Measurements from ENCODE around the gene GLMN.

Gene GLMN

DNA sequence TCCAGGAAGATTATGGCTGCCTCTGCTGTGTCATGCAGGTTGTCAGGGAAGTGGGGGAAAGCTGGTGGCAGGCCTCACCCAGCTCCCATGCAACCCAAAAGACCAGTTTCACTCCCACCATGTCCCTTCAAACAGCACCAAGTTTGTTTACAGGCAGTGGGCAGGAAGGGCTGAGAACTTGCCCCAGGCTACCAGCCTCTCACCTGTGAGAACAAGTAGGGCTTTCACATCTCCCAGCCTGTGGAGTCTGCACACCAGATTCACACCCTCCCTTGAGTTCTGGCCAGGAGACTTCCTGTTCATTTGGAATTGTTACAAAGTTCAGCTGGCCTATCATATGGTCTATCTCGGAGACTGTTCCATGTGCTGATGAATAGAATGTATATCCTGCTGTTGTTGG, 27.9 kb upstream of the GLMN start:
- Histone ChIP-seq H3K4me1 (no peaks in the 10 kb centered on the region), H3K9ac (no peak overlapping the region), H3K27me3 (no peaks in the 10 kb centered on the region), H3K9me3 (peaks cover 36% of the 10 kb centered on the region), H3K4me3 (no peak overlapping the region), H4K20me1 (no peaks in the 10 kb centered on the region), H3K27ac (no peak overlapping the region), H3K4me2 (no peak overlapping the region), H3K36me3 (peaks cover 74% of the 10 kb centered on the region)
- no peak for TF ChIP-seq Cebpa-rat (IDR thresholded peaks at IDR 0.05)

GRCh38 chr1:92324784-92325183, 26.0 kb upstream of the GLMN start:
- no peaks in the 10 kb centered on the region for H4K20me1 ChIP-seq
- H3K4me3 ChIP-seq, result no peak overlapping the region
- TF ChIP-seq Cebpa-rat (IDR thresholded peaks at IDR 0.05), result no peak
- no peak overlapping the region for H3K4me2 ChIP-seq
- no peak overlapping the region for H3K9ac ChIP-seq
- no peaks in the 10 kb centered on the region for H3K4me1 ChIP-seq
- peaks cover 75% of the 10 kb centered on the region for H3K36me3 ChIP-seq
- no peak overlapping the region for H3K27ac ChIP-seq
- H3K9me3 ChIP-seq, result peaks cover 36% of the 10 kb centered on the region
- H3K27me3 ChIP-seq, result no peaks in the 10 kb centered on the region

- no peak for TF ChIP-seq Cebpa-rat (IDR thresholded peaks at IDR 0.05)
- H3K36me3 ChIP-seq, result peaks cover 75% of the 10 kb centered on the region
- H3K4me1 ChIP-seq, result no peaks in the 10 kb centered on the region
- no peaks in the 10 kb centered on the region for H4K20me1 ChIP-seq
- peaks cover 28% of the 10 kb centered on the region for H3K9me3 ChIP-seq
- H3K27me3 ChIP-seq, result no peaks in the 10 kb centered on the region
- H3K9ac ChIP-seq, result no peak overlapping the region
- no peak overlapping the region for H3K27ac ChIP-seq
- H3K4me2 ChIP-seq, result no peak overlapping the region
- H3K4me3 ChIP-seq, result no peak overlapping the region
Measured at GRCh38 chr1:92323473-92324453, 25.0 kb upstream of the GLMN start.

DNA sequence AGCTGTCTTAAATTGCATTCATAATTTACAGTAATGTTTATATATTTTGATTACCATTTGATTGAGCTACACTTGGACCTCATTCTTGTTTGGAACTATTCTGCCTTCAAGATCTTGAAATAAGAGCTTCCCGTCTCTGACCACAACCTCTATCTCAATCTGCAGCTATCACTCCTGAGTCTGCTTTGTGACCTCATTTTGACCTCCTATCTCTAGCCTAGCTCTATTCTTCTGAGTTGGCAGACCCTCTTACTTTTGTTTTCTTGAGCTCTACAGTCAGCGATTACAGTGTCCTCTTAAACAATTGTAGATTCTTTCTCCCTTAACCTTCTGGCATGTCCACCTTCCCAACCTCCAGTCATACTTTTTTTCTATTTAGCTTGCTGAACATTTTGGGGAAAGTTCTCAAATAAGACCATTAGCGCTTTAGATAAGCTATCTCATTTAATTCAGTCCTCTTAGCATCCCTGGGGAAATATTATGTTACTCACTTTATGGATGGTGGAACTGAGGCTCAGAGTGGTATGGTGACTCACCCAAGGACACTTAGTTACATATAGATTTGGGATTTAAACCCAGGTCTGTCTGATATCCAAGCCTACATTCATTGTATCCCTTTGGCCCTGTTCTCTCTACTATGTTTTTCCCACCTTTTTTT, 19.2 kb upstream of the GLMN start:
- Histone ChIP-seq H3K36me3 (peaks cover 43% of the 10 kb centered on the region), H3K4me1 (no peaks in the 10 kb centered on the region), H4K20me1 (no peaks in the 10 kb centered on the region), H3K9me3 (peaks cover 8% of the 10 kb centered on the region; the same call in 1 of the 2 replicates), H3K27ac (no peak overlapping the region), H3K4me3 (no peak overlapping the region), H3K4me2 (no peak overlapping the region), H3K27me3 (no peaks in the 10 kb centered on the region), H3K9ac (no peak overlapping the region)
- TF ChIP-seq Cebpa-rat (IDR thresholded peaks at IDR 0.05), result no peak

GRCh38 chr1:92315766-92316599, 17.2 kb upstream of the GLMN start:
- no peaks in the 10 kb centered on the region for H4K20me1 ChIP-seq
- H3K4me3 ChIP-seq, result no peak overlapping the region
- H3K27ac ChIP-seq, result no peak overlapping the region
- H3K36me3 ChIP-seq, result peaks cover 52% of the 10 kb centered on the region
- no peaks in the 10 kb centered on the region for H3K27me3 ChIP-seq
- H3K4me2 ChIP-seq, result no peak overlapping the region
- peaks cover 13% of the 10 kb centered on the region; the same call in 1 of the 2 replicates for H3K9me3 ChIP-seq
- no peak overlapping the region for H3K9ac ChIP-seq
- TF ChIP-seq Cebpa-rat (IDR thresholded peaks at IDR 0.05), result no peak
- no peaks in the 10 kb centered on the region for H3K4me1 ChIP-seq

GRCh38 chr1:92314024-92314423, 15.2 kb upstream of the GLMN start:
- Histone ChIP-seq H3K4me2 (no peak overlapping the region), H3K9me3 (peaks cover 13% of the 10 kb centered on the region; the same call in 1 of the 2 replicates), H3K4me3 (no peak overlapping the region), H4K20me1 (no peaks in the 10 kb centered on the region), H3K27me3 (no peaks in the 10 kb centered on the region), H3K27ac (no peak overlapping the region), H3K9ac (no peak overlapping the region), H3K36me3 (peaks cover 41% of the 10 kb centered on the region), H3K4me1 (no peaks in the 10 kb centered on the region)
- no peak for TF ChIP-seq Cebpa-rat (IDR thresholded peaks at IDR 0.05)

DNA sequence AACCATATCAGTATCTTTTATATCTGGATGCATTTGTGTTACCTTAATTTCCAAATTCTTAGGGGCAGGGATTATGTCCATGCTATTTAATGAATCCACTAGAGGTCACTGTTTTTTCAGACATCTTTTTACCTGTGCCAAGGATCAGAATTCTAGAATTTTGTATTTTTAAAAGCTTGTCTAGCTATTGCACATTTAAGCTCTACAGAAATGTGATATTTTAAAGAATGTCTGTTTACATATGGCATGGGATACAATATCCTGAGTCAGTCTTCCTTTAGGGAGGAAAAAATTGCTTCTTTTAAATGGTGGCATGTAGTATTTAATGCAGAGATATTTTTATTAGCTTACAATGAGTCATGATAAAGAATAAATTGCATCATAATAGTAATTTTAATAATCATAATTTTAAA, 11.4 kb upstream of the GLMN start:
- no peak for TF ChIP-seq Cebpa-rat (IDR thresholded peaks at IDR 0.05)
- peaks cover 13% of the 10 kb centered on the region; the same call in 1 of the 2 replicates for H3K9me3 ChIP-seq
- no peak overlapping the region for H3K4me2 ChIP-seq
- no peak overlapping the region for H3K9ac ChIP-seq
- no peak overlapping the region for H3K4me3 ChIP-seq
- no peak overlapping the region for H3K27ac ChIP-seq
- no peaks in the 10 kb centered on the region for H3K4me1 ChIP-seq
- no peaks in the 10 kb centered on the region for H4K20me1 ChIP-seq
- peaks cover 70% of the 10 kb centered on the region for H3K36me3 ChIP-seq
- H3K27me3 ChIP-seq, result no peaks in the 10 kb centered on the region

DNA sequence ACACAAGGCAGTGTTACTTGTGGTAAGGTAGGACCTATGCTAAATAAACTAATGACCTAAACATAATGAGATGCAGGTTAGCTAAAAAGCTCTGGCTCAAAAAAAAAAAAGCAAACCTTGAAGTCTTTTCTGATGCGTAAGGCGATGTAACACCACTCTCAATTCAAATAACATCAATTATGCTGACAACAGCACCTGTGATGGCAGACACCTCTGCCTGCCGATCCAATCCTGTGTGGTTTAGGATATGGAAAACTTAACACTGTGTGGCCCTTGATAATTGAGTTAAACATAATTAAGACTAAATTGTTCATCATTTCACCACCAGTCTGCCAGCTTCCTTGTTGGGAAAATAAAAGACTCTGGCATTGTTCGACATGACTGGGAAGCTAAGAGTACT, 9.2 kb upstream of the GLMN start:
- Histone ChIP-seq H3K4me1 (no peaks in the 10 kb centered on the region), H3K4me2 (no peak overlapping the region), H3K27me3 (no peaks in the 10 kb centered on the region), H3K9me3 (peaks cover 5% of the 10 kb centered on the region; the same call in 1 of the 2 replicates), H3K9ac (no peak overlapping the region), H3K4me3 (no peak overlapping the region), H3K36me3 (peaks cover 70% of the 10 kb centered on the region), H3K27ac (no peak overlapping the region), H4K20me1 (no peaks in the 10 kb centered on the region)
- TF ChIP-seq Cebpa-rat (IDR thresholded peaks at IDR 0.05), result no peak

DNA sequence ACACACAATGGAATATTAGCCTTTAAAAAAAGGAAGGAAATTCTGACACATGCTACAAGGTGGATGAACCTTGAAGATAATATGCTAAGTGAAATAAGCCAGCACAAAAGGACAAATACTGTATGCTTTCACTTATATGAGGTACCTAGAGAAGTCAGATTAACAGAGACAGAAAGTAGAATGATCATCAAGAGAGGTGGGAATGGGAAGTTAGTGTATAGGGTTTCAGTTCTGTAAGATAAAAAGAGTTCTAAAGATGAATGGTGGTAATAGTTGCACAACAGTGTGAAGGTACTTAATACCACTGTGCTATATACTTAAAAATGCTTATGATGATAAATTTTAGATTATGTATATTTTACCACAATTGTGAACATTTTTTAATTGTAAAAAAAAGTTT, 7.2 kb upstream of the GLMN start:
- Histone ChIP-seq H3K9me3 (no peaks in the 10 kb centered on the region), H3K36me3 (peaks cover 52% of the 10 kb centered on the region)

More for the DNA sequence above, 7.2 kb upstream of the GLMN start:
- Histone ChIP-seq H3K4me1 (peaks cover 3% of the 10 kb centered on the region), H3K9ac (no peak overlapping the region), H3K27ac (no peak overlapping the region), H3K27me3 (no peaks in the 10 kb centered on the region), H4K20me1 (peaks cover 3% of the 10 kb centered on the region; the same call in 1 of the 2 replicates), H3K4me2 (no peak overlapping the region), H3K4me3 (no peak overlapping the region)
- no peak for TF ChIP-seq Cebpa-rat (IDR thresholded peaks at IDR 0.05)

Data from BLaER1 (cell line).